Amygdala (tissue), 56 donors: ENCODE results near the gene CCR9.

Source experiments
- DNase-seq, 56 donors: peaks; one replicate each; lab custom pipeline; 2025; lab: John Stamatoyannopoulos, UW

Gene CCR9

GRCh38 chr3:45906681-45907407, 20.5 kb downstream of the CCR9 start:
- no peak for DNase-seq

- no peak for DNase-seq
Measured at GRCh38 chr3:45907769-45908705, 21.7 kb downstream of the CCR9 start.

- no peak for DNase-seq
Measured at GRCh38 chr3:45908761-45909160, 22.4 kb downstream of the CCR9 start.

GRCh38 chr3:45909542-45909941, 23.2 kb downstream of the CCR9 start:
- no peak for DNase-seq

GRCh38 chr3:45910892-45911291, 24.5 kb downstream of the CCR9 start:
- DNase-seq, result no peak

- no peak for DNase-seq
Measured at GRCh38 chr3:45911511-45912226, 25.3 kb downstream of the CCR9 start.

- DNase-seq, result no peak
Measured at GRCh38 chr3:45912435-45912834, 26.1 kb downstream of the CCR9 start.

GRCh38 chr3:45914362-45915058, 28.2 kb downstream of the CCR9 start:
- no peak for DNase-seq

- no peak for DNase-seq
Measured at GRCh38 chr3:45915059-45915439, 28.7 kb downstream of the CCR9 start.

GRCh38 chr3:45915518-45916231, 29.3 kb downstream of the CCR9 start:
- DNase-seq, result peak in 6 of 56 donors; percentile 2 to 37 (median 9)

- no peak for DNase-seq
Measured at GRCh38 chr3:45917146-45917898, 31.0 kb downstream of the CCR9 start.

GRCh38 chr3:45921158-45922038, 35.1 kb downstream of the CCR9 start:
- DNase-seq, result no peak

- DNase-seq, result no peak
Measured at GRCh38 chr3:45922039-45922326, 35.6 kb downstream of the CCR9 start.

GRCh38 chr3:45922950-45923590, 36.7 kb downstream of the CCR9 start:
- no peak for DNase-seq

GRCh38 chr3:45923755-45924154, 37.4 kb downstream of the CCR9 start:
- DNase-seq, result no peak

- DNase-seq, result no peak
Measured at GRCh38 chr3:45927881-45928280, 41.5 kb downstream of the CCR9 start.

- DNase-seq, result peak in 19 of 56 donors; percentile 3 to 45 (median 18)
Measured at GRCh38 chr3:45929042-45929679, 42.8 kb downstream of the CCR9 start.
